Brain pericyte (primary cell): ENCODE data around the gene RAD51B.
"Not testable (repeated sequence)": the region's sequence is repeated elsewhere in the genome, so short reads cannot be mapped to it uniquely, and the experiment has no call there.

Experiments
- DNase-seq: peaks from one replicate; pipeline ENCODE4 v3.0.0-alpha.2; 2012; ENCODE audit warnings: low read depth, low spot score

Gene RAD51B

DNA sequence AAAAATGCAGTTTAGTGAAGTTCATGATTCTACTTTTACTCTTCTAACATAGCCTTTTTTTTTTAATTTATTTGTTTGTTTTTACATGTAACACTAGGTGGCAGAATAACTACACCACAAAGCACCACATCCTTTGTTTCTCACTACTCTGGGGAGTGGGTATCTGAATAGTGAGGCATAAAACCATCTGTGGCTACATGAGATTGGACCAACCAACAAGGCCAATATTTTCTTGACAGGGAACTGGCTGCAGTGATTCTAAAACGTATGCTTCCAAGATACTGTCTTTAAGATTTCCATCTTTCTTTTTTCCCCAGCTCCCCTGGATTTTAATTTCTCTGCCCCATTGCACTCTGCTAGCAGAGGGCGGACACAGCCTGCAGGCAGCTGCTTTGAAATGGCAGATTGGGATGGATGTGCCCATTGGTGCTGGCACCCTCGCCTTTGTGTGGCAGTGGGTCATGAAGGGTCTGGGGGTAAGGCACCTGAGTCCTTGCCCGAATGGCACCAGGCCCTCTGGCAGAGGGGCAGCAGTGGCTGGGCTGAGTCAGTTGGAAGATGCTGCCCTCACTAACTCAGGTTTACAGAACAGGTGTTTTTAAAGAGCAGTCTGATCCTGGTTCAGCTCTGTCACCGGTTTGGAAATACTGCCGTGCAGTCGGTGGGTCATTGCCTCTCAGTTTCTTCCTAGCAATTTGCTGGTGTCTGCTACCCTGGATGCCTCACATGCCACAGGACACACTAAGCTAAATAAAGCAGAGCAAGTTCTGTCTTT lies 429.1 kb downstream of the RAD51B start:
- DNase-seq = peak; percentile 51

DNA sequence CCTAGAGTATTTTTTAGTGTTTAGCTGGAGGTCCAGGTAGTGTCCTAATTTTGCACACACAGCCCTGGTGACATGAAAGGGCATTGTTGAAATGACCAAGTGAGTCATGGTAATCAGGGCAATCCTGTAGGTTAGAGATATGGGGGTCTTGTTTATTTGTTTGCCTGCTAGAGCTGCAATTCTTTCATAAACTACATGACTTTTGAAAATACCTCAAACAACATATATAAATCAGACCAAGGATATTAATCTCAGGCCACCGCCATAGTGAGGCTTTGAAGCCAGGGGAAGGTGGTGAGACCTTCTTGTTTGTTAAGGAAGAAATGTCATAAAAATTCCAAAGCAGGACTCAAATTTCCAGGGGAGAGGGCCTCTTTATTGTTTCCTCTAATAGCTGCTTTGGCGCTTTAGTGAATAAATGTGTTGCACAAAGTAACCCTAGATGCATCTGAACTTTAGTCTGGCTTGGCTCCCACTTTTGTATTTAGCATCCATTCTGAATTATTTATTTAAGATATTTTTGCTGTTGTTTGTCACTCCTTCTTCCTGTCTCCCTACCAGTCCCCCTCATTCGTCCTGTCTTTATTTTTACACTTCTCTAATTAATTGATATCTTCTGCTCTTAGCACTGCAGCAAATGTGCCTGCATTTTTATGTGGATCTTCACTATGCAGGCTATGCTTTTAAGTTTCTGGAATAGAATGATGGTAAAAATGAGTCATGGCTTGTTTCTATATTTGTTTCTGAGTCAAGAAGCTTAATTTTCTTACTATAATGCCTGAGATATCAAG lies 430.3 kb downstream of the RAD51B start:
- no peak for DNase-seq

DNA sequence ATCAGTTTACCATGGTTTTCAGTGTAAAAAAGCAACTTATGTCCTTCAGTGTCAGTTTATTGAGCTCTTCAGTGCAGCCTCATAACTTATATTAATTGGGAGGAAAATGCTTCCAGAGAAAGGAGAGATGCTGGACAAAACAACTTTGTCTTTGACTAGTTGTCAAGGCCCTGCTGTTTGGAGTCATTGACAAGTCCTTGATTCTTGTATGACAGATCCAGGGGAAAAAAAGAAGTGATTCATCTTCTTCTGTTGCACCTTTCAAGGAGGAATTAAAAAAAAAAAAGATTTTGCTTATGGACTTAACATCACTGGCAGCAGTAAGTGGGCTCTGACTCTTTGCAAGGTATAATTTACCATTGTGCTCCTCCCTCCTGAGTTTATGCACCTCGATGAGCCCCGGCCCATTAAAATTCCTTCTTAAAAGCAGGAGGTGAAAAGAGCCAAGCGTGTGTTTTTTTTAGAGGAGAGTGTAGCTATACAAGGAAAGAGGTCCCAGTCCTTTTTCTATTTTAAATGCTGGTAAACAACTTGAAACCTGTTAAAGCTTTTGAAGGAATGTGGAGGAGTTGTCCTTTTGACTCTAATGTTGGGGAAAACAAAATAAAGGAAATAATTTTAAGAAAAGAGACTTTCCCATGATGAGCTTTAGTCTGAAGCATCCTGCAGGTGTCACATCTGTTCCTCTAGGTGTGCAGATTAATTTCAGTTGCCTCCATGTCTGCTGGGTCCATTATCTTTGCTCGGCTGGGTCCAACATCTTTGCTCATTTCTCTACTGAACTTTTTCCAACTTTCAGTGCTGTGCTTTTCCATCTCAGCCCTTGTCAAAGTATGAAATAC lies 431.6 kb downstream of the RAD51B start:
- no peak for DNase-seq

DNA sequence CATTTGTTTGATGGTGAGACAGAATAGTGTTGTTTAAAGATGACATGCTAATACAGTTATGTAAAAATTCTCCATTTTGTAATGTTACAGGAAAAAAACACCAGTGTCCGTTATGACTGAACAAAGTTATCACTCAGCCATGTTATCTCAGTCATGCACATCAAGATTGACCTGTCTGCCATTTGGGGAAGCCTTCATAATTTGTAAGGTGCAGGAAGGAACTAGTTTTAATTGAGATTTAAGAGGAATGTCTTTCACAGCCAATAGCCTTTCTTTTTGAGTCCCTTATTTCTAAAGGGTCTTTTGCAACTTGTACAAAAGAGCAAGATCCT lies 432.2 kb downstream of the RAD51B start:
- DNase-seq = no peak

DNA sequence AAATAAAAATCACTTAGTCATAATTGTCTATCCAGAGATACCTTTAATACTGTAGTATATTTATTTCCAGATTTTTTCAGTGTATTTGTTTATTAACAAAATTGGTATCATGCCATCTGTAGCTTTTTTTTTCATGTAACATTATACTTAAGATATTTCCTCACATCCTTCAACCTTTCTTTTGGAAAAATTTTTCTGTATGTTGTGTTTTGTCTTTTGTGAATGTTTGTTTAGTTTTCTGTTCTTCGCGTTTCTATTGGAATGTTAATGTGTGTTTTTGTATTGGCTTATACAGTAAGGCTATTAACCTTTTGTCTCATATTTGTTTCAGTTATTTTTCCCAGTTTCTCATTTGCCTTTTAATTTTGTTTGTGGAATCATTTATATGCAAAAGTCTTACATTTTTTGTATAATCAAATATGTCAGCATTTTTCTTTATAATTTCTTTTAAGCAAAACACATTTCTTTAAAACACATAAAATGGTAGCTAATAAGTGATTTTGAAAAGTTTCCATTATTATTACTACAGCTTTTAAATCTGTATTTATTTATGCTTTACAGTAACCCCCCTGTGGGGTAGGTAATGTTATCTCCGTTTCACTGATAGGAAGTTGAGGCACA lies 433.7 kb downstream of the RAD51B start:
- DNase-seq = no peak

DNA sequence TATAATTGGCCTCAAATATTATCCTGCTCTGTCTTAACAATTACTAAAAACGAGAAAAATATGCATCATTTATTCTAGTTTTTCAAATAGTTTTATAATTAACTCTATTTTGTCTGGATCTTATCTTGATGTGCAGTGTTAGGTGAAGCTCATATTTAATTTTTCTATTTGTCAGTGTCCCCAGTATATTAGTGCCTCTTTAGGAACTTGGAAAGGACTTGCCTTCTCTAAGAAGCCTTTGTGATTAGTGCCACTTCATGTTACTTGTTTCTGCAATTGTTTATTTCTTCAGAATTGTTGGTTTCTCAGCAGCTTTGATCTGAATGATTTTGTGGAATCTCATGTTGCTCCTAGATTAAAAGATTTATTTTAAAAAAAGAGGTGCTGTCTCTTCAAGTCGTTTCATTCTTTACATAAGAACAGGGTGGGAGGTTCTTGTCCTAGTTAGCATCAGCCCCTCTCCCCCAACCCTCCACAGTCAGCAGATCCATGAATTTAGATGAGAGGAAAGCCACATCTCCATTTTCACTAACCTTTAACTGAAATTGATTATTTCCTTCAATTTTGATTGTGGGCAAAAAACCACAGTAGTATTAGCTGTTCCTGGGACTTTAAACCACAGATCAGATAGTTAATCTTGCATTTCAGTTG lies 434.4 kb downstream of the RAD51B start:
- no peak for DNase-seq

DNA sequence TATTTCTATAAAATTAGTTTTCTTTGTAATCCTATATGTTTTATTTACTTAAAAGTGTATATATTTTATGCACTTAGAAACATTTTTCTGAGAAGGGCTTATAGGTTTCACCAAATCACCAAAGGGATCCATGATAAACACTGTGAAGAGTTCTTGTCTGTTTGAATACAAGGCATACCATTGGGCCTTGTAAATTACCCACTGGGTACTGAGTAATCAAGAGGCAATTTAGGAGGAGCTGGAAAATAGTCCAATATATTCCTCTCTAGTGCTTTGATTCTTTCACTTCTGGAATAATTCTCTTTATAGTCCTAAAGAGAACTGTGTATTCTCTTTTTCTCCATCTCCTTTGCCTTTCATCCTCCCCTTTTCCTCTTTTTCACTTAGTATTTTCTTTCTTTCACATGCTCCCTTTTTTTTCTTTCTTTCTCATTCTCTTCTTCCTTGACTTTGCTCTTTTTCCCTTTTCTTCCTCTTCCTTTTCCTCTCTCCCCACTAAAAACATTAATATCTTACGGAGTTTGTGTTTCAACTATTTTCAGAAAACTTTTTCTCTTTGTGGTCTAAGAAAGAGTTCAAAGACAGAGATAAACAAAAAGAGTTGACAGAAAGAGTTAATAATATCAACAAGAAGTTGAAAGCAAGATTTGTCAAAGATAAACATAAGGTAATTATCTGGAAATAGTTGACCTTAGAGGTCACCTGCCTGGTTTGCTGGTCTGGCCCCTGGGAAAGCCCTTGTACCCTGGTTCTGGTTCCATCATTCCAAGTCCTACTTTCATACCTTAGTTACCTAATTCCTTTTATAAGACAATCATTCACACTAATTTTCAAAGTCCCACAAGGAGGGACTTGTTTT lies 435.3 kb downstream of the RAD51B start:
- no peak for DNase-seq

DNA sequence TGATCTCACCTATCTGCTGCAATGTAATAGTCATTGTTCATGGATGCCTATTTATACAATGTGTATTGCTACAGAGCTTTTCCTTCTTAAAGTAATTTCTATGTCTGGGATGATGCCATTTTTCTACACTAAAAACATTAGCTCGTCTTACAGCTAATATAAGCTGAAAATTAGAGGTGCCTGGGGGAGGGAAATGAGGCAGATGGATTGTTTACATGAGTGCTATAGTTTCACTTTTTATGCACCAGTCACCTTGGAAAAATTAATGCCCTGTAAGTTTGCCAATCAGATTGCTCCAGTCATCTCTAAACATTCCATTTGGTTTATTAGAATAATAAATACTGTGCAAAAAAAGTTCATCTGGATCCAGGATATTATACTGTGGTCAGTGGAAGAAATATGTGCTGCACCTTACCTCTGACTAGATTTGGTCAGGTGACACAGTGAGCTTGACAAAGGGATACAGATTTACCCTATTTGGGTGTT lies 436.2 kb downstream of the RAD51B start:
- no peak for DNase-seq

DNA sequence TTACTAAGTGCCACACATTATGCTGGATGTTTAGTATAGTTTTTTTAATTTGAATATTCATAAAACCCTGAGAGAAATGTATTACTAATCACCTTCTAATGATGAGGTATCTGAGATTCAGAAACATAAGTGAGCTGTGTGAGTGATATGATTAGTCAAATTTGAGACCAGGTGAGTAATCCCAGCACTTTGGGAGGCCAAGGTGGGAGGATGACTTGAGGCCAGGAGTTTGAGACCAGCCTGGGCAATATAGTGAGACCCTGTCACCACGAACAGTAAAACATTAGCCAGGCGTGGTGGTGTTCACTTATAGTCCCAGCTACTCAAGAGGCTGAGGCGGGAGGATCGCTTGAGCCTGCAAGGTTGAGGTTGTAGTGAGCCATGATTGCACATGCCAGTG lies 438.4 kb downstream of the RAD51B start:
- DNase-seq = no peak

DNA sequence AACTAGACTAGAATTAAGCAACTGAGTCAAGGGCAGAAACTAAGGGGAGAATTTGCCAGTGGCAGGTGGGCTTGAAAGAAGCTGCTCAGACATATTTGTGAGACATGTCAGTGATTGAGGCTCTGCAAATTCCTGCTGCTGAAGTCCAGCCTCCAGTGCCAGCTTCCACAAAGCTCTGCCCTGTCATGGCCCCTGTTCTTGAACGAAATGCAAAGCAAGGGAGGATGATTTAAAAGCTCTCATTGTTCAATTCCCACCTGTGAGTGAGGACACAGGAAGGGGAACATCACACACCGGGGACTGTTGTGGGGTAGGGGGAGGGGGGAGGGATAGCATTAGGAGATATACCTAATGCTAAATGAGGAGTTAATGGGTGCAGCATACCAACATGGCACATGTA lies 439.4 kb downstream of the RAD51B start:
- DNase-seq = not testable (repeated sequence)

DNA sequence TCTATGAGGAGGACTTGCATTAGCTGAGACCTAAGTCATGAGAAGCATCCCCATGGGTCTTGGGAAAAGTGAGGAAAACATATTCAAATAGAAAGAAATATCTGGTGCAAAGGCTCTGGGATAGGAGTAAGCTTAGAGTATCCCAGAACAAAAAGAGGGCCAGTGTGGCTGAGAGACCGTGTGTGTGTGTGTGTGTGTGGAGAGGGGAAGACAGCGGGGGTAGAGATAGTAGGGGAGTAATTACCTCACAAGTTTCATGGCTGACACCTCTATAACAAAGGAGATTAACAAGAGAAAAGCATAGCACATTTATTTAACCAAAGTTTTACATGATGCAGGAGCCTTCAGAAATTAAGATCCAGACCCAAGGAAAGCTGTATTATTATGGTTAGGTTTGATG lies 440.5 kb downstream of the RAD51B start:
- DNase-seq = no peak

DNA sequence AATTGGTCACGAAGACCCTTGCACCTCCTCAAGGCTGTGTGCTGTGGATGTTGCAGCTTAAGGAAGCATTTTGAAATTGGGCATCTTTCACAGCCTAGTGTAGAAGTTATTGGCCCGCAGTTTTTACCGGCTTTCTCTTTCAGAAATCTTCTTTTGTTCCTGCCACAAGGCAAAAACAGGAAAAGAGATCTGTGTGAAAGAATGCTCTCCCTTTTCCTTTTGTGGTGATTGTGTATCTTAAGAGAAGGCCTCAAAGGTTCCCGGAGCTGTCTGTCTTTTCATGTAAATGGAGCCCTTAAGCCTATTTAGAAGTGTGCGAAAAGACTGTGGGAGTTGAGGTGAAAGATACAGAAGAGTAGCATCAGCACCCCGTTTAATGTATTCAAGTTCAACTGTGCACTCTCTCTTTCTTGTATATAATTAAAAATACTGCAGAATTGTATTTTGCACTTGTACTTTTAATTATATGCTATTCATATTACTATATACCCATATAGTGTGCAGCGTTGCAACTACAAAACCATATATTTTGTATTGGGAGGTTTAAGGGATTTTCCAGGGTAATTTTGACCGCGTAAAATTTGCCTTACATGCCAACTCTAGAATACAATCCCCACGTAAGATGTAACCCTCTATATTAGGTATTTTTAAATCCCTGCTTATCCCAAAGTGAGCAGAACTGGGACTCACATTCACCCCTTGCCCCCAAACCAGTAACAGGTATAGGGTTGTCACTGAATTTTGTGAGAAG lies 441.7 kb downstream of the RAD51B start:
- DNase-seq = no peak

DNA sequence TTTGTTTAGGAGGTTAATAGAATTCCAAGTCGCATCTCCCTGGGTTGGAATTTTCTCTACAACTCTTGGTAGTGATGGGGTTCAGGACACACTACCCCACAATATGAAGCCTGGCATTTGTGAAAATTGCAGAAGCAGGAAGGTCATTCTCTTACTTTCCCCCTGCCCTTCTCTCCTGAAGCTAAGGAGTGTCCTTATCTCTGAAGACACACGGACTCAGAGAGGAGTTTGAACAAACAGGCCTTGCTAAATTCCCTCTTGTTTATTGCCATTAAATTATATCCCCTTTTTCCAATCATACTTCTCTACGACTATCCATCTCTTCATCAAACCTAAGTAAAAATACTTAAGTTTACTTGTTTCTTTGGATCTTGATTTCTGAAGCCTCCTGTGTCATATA lies 443.0 kb downstream of the RAD51B start:
- DNase-seq = no peak

DNA sequence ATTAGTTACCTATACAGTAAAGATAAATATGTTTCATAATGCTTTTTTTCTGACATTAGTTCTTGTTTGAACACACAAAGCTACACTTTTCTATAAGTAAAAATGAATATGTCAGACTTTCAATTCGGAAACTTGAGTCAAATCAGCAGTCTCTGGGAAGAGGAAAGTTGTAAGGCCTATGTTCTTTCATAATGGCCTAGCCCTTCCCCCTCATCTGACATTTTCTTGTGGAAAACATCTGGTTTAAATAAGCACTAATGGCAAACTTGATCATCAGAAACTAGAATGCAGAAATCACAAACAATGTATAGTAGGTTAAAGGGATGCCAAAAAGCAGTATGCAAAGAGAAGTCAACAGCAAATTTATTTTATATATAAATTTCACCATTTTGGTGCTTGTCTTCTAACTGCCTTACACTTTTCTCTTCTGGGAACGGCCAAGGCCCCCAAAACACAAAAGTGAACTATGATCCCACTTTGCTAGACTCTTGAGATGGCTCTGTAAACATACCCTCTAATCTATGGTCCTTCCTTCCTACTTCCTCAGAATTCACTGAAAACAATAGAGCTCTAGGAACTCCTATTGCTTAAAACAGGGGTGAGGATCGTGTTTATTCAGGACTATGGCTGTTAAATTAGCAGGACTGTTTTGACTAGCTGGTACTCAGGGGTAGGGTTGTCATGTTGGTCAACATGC lies 444.1 kb downstream of the RAD51B start:
- DNase-seq = no peak

DNA sequence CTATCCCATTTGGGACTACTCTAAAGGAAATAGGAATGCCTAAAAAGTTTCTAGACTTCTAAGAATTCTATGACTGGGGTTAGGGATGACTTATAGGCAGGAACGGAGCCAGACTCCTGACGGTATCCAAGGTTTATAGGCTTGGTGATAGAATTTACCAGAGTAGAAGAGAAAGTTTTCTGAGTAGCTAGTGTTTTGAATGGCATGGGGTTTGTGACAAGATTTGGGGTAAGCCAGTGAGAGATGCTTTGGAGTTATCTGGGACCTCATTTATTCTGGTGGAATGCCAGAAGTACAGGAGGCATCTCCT lies 444.6 kb downstream of the RAD51B start:
- no peak for DNase-seq

DNA sequence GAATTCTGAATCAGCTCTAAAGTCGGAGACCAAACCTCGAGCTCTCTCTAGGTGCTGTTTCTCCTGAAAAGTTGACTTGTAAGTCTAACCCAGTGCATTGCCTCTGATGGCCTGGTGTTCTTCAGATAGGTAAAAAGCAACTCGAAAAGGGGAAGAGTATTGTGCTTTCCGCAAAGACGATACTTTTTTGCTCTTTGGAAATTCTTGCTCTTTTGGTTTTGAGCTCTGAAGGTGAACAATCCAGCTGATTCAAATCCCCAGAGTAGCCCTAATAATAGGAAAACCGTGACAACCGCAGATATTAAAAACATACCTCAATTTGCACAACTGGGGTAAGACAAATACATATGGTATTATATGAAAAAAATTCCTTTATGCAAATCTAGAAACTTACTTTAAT lies 447.4 kb downstream of the RAD51B start:
- DNase-seq = no peak

DNA sequence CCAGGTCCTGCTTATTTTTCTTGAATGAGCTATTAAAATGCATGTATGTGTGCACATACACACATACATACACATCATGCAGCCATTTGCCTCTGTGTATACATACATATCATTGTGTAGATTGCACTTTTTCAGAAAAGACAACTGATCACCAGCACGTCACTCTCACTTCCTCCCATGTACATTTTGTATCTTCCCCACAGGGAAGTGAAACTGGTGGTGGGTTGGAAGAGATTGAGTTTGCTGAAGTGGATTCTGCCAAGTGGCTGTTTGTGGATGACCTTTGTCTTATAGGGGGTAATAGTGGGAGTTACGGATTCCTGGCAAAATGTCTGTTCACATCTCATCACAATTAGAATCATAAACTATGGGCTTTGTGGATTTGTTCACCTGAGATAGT lies 448.6 kb downstream of the RAD51B start:
- no peak for DNase-seq

DNA sequence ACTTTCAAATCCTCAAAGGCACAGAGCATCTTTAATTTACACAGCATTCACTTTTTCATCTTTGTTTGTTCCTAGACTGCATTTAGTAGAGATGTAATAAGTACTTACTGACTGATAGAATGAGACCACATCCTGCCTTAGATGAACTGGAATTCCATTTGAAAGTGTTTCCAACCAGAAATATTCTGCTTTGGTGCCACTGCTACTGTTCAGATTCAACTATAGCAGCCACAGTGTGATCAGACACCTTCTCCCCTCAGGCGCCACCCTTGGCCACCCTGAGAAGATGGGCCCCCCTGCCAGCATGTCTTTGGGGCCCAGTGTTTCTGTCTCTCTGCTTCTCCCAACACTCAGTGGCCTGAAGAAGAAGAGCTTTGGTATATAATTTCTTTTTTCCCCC lies 449.1 kb downstream of the RAD51B start:
- DNase-seq = no peak
